ENCODE results near the gene ALPK1. TPM values are rescaled to one million over a fixed set of nuclear protein-coding genes. Genes with fewer than 3 reads are reported as not detected.

Gene ALPK1
- total RNA-seq, 2 experiments from 2014 or later: 33.7 to 51.1 TPM

DNA sequence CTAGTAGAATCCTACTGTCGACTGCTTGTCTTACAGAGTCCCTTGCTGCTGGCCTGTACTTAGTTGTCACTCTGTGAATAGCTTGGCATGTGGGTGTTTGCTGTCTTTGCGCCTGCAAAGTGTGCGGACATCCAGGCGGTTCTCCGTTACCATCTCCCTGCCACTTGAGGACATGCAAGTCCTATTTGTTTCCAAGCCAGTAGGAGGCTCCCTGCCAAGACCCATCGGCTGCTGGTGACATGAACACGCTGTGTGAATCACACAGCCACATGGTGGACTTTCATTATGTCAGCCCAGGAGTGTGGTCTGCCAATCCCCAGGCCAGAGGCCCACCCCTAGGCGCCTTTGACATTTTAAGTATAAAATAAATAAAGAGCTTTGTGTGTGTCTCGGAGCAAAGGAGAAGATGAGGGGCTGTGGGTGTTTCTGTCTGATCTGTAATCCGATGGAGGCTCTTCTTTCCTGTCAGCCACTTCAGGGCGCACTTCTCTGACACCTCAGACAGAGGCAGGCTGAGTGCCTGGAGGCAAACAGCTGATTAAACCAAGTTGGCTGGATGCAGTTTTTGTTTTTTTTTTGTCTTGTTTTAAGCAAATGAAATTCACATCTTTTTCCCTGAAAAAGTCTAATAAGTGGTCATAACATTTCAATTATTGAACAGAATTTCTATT, 51.5 kb downstream of the ALPK1 start:
- intact Hi-C loops (cut with micrococcal nuclease; ENCODE audit: unreplicated experiment): no loop called here
- Histone ChIP-seq H3K4me1 (ENCODE audit: insufficient read depth, low read length, poor library complexity, severe bottlenecking) (no peaks in the 10 kb centered on the region), H2AFZ (ENCODE audit: low read length) (no peak overlapping the region), H3K27ac (ENCODE audit: low read depth, low read length, poor library complexity, severe bottlenecking) (no peak overlapping the region), H4K20me1 (ENCODE audit: insufficient read depth, low read length) (no peaks in the 10 kb centered on the region), H3K9me2 (ENCODE audit: insufficient read depth, low read length) (no peaks in the 10 kb centered on the region), H3K4me2 (ENCODE audit: low read length) (no peak overlapping the region), H3K79me2 (ENCODE audit: insufficient read depth, low read depth, low read length) (no peaks in the 10 kb centered on the region), H3K9me3 (ENCODE audit: low read length) (no peaks in the 10 kb centered on the region), H3K36me3 (ENCODE audit: insufficient read depth, low read length) (no peaks in the 10 kb centered on the region), H3K4me3 (ENCODE audit: low read depth, low read length, poor library complexity, severe bottlenecking) (no peak overlapping the region)
- TF ChIP-seq EZH2phosphoT487 (IDR thresholded peaks at IDR 0.05; ENCODE audit: borderline replicate concordance, low read depth, low read length): no peak
- TF ChIP-seq, protein P1, sequence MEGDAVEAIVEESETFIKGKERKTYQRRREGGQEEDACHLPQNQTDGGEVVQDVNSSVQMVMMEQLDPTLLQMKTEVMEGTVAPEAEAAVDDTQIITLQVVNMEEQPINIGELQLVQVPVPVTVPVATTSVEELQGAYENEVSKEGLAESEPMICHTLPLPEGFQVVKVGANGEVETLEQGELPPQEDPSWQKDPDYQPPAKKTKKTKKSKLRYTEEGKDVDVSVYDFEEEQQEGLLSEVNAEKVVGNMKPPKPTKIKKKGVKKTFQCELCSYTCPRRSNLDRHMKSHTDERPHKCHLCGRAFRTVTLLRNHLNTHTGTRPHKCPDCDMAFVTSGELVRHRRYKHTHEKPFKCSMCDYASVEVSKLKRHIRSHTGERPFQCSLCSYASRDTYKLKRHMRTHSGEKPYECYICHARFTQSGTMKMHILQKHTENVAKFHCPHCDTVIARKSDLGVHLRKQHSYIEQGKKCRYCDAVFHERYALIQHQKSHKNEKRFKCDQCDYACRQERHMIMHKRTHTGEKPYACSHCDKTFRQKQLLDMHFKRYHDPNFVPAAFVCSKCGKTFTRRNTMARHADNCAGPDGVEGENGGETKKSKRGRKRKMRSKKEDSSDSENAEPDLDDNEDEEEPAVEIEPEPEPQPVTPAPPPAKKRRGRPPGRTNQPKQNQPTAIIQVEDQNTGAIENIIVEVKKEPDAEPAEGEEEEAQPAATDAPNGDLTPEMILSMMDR (conservative IDR thresholded peaks at IDR 0.05; ENCODE audit: low read length): no peak
- BruUV-seq (replicated peaks): no TSS peak
- CTCF ChIA-PET (ENCODE audit: unreplicated experiment): interaction anchor here (1.2 kb wide), 1 partner anchor 12 kb away, joined by 3 read pairs; no protein-coding TSS in a partner anchor
- POLR2A ChIA-PET: interaction anchor here (0.5 kb wide), 1 partner anchor 40 kb away, joined by 3 read pairs; no protein-coding TSS in a partner anchor
- no peak for DNase-seq (ENCODE audit: low spot score)

GRCh38 chr4:112352736-112353135, 55.6 kb downstream of the ALPK1 start:
- H3K4me2 ChIP-seq (ENCODE audit: low read length): no peak overlapping the region
- no peaks in the 10 kb centered on the region for H4K20me1 ChIP-seq (ENCODE audit: insufficient read depth, low read length)
- H3K9me3 ChIP-seq (ENCODE audit: low read length): no peaks in the 10 kb centered on the region
- no peaks in the 10 kb centered on the region for H3K79me2 ChIP-seq (ENCODE audit: insufficient read depth, low read depth, low read length)
- no peak overlapping the region for H3K4me3 ChIP-seq (ENCODE audit: low read depth, low read length, poor library complexity, severe bottlenecking)
- no peaks in the 10 kb centered on the region for H3K4me1 ChIP-seq (ENCODE audit: insufficient read depth, low read length, poor library complexity, severe bottlenecking)
- ChIA-PET CTCF (ENCODE audit: unreplicated experiment) (no interaction called here), POLR2A (no interaction called here)
- no peak overlapping the region for H3K27ac ChIP-seq (ENCODE audit: low read depth, low read length, poor library complexity, severe bottlenecking)
- no peak for DNase-seq (ENCODE audit: low spot score)
- H3K36me3 ChIP-seq (ENCODE audit: insufficient read depth, low read length): no peaks in the 10 kb centered on the region
- intact Hi-C loops (cut with micrococcal nuclease; ENCODE audit: unreplicated experiment): no loop called here
- H3K9me2 ChIP-seq (ENCODE audit: insufficient read depth, low read length): no peaks in the 10 kb centered on the region
- no TSS peak for BruUV-seq (replicated peaks)
- no peak overlapping the region for H2AFZ ChIP-seq (ENCODE audit: low read length)
- TF ChIP-seq EZH2phosphoT487 (IDR thresholded peaks at IDR 0.05; ENCODE audit: borderline replicate concordance, low read depth, low read length): no peak
- TF ChIP-seq, protein P1 (conservative IDR thresholded peaks at IDR 0.05; ENCODE audit: low read length): no peak

- no peak for DNase-seq (ENCODE audit: low spot score)
- POLR2A ChIA-PET: no interaction called here
- Histone ChIP-seq H3K4me3 (ENCODE audit: low read depth, low read length, poor library complexity, severe bottlenecking) (no peak overlapping the region), H4K20me1 (ENCODE audit: insufficient read depth, low read length) (no peaks in the 10 kb centered on the region), H3K36me3 (ENCODE audit: insufficient read depth, low read length) (no peaks in the 10 kb centered on the region; the same call in 1 of the 2 replicates), H3K79me2 (ENCODE audit: insufficient read depth, low read depth, low read length) (no peaks in the 10 kb centered on the region), H3K4me1 (ENCODE audit: insufficient read depth, low read length, poor library complexity, severe bottlenecking) (peaks cover under 1% of the 10 kb centered on the region), H3K9me3 (ENCODE audit: low read length) (no peaks in the 10 kb centered on the region), H3K9me2 (ENCODE audit: insufficient read depth, low read length) (no peaks in the 10 kb centered on the region), H3K27ac (ENCODE audit: low read depth, low read length, poor library complexity, severe bottlenecking) (no peak overlapping the region), H3K4me2 (ENCODE audit: low read length) (no peak overlapping the region), H2AFZ (ENCODE audit: low read length) (no peak overlapping the region)
- intact Hi-C loops (cut with micrococcal nuclease; ENCODE audit: unreplicated experiment): no loop called here
- no TSS peak for BruUV-seq (replicated peaks)
- CTCF ChIA-PET (ENCODE audit: unreplicated experiment): no interaction called here
- TF ChIP-seq EZH2phosphoT487 (IDR thresholded peaks at IDR 0.05; ENCODE audit: borderline replicate concordance, low read depth, low read length): no peak
- TF ChIP-seq, protein P1 (conservative IDR thresholded peaks at IDR 0.05; ENCODE audit: low read length): no peak
Observed at GRCh38 chr4:112355662-112356061, 58.5 kb downstream of the ALPK1 start.
